A673 (cell line): ENCODE data around the gene FRMD3.

ENCODE experiments used
- CTCF ChIP-seq: fragments of 300-800, 200-600 bp; sonication (generic); conservative IDR thresholded peaks from 2 replicates; pipeline ENCODE4 v1.5.1; 2017; ENCODE audit warnings: low read depth, mild to moderate bottlenecking, antibody characterized with exemption, low read length, moderate library complexity, mixed read lengths
- EZH2 ChIP-seq: fragments of 200-600 bp; sonication (generic); IDR thresholded peaks from 2 replicates; pipeline ENCODE4 v1.6.1; 2017; ENCODE audit warnings: borderline replicate concordance, low read depth, mild to moderate bottlenecking, mixed read lengths, antibody characterized with exemption, low read length; ENCODE audit not compliant: poor library complexity, severe bottlenecking

- TF ChIP-seq CTCF (no peak), EZH2 (no peak)
These were observed 55.0 kb downstream of the FRMD3 start for GRCh38 chr9:83483223-83483622.
